Chondrocyte (in vitro differentiated cells): ENCODE results near the gene CTH. TPM values are rescaled to one million over a fixed set of nuclear protein-coding genes. Genes with fewer than 3 reads are reported as not detected.
"Not testable (repeated sequence)": the region's sequence is repeated elsewhere in the genome, so short reads cannot be mapped to it uniquely, and the experiment has no call there.

ENCODE experiments used
- DNase-seq: peaks from one replicate; pipeline ENCODE4 v3.0.0; 2021; ENCODE audit warnings: mixed read lengths, low spot score
- H3K27ac Mint-ChIP-seq: one replicate; pipeline ENCODE4 v1.8.0; 2021; ENCODE audit warnings: mild to moderate bottlenecking, moderate library complexity, mixed read lengths; ENCODE audit not compliant: unreplicated experiment
- H3K27me3 Mint-ChIP-seq: 2 replicates; pipeline ENCODE4 v1.8.0; 2021; ENCODE audit warnings: low read depth, mixed read lengths
- H3K36me3 Mint-ChIP-seq: 2 replicates; pipeline ENCODE4 v1.8.0; 2021; ENCODE audit warnings: low read depth, mixed read lengths
- H3K4me1 Mint-ChIP-seq: 2 replicates; pipeline ENCODE4 v1.8.0; 2021; ENCODE audit warnings: low read depth, mild to moderate bottlenecking, mixed read lengths
- H3K4me3 Mint-ChIP-seq: one replicate; pipeline ENCODE4 v1.8.0; 2021; ENCODE audit warnings: mild to moderate bottlenecking, moderate library complexity, mixed read lengths; ENCODE audit not compliant: unreplicated experiment
- H3K9me3 Mint-ChIP-seq: 2 replicates; pipeline ENCODE4 v1.8.0; 2021; ENCODE audit warnings: low read depth, mixed read lengths
- total RNA-seq: library from RNA; stranded (reverse); gene quantifications from 3 replicates; pipeline ENCODE4 v1.2.1, GENCODE V29; 2021
- TF ChIP-seq, protein P1 (sequence below): fragments of 200-600 bp; sonication (generic); IDR thresholded peaks from 2 replicates; pipeline ENCODE4 v1.5.0; 2021; ENCODE audit warnings: antibody characterized with exemption, mild to moderate bottlenecking, moderate library complexity

Gene CTH
- total RNA-seq, 1 donor from 2014 or later: 14.9 TPM

DNA sequence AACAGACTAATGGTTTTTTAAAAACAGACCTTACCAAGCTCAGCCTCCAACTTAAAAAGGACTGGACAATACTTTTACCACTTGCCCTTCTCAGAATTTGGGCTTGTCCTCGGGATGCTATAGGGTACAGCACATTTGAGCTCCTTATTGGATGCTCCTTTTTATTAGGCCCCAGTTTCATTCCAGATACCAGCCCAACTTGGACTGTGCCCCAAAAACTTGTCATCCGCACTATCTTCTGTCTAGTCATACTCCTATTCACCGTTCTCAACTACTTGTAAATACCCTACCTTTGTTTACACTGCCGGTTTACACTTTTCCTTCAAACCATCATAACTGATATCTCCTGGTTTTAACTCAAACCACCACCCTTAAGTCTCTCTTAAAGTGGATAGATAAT, 38.6 kb upstream of the CTH start:
- Mint-ChIP-seq H3K4me1 (peaks cover 4% of the 10 kb centered on the region), H3K4me3 (no peak overlapping the region), H3K27me3 (no peaks in the 10 kb centered on the region), H3K27ac (no peak overlapping the region), H3K36me3 (peaks cover 4% of the 10 kb centered on the region), H3K9me3 (no peaks in the 10 kb centered on the region)
- TF ChIP-seq, protein P1, sequence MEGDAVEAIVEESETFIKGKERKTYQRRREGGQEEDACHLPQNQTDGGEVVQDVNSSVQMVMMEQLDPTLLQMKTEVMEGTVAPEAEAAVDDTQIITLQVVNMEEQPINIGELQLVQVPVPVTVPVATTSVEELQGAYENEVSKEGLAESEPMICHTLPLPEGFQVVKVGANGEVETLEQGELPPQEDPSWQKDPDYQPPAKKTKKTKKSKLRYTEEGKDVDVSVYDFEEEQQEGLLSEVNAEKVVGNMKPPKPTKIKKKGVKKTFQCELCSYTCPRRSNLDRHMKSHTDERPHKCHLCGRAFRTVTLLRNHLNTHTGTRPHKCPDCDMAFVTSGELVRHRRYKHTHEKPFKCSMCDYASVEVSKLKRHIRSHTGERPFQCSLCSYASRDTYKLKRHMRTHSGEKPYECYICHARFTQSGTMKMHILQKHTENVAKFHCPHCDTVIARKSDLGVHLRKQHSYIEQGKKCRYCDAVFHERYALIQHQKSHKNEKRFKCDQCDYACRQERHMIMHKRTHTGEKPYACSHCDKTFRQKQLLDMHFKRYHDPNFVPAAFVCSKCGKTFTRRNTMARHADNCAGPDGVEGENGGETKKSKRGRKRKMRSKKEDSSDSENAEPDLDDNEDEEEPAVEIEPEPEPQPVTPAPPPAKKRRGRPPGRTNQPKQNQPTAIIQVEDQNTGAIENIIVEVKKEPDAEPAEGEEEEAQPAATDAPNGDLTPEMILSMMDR: no peak
- DNase-seq: no peak

DNA sequence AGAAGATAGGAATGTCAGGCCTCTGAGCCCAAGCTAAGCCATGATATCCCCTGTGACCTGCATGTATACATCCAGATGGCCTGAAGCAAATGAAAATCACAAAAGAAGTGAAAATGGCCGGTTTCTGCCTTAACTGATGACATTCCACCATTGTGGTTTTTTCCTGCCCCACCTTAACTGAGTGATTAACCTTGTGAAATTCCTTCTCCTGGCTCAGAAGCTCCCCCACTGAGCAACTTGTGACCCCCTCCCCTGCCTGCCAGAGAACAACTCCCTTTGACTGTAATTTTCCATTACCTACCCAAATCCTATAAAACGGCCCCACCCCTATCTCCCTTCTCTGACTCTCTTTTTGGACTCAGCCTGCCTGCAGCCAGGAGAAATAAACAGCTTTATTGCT, 37.5 kb upstream of the CTH start:
- not testable (repeated sequence) for H3K27me3 Mint-ChIP-seq, H3K4me3 Mint-ChIP-seq, H3K27ac Mint-ChIP-seq, H3K4me1 Mint-ChIP-seq, DNase-seq, H3K9me3 Mint-ChIP-seq, H3K36me3 Mint-ChIP-seq

DNA sequence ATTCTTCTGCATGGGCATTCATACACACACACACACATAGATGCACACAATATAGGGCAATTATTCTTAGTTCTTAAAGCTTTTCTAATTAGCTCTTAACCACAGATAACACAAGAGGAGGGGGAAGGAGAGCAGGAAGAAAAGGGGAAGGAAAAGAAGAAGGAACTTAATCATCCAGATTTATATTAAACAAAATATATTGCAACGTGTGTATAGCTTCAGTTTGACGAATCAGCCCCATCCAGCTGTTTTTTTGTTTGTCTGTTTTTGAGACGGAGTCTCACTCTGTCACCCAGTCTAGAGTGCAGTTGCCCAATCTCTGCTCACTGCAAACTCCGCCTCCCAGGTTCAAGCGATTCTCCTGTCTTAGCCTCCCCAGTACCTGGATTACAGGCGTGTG, 34.9 kb upstream of the CTH start:
- H3K9me3 Mint-ChIP-seq: no peaks in the 10 kb centered on the region
- H3K27ac Mint-ChIP-seq: no peak overlapping the region
- no peak for DNase-seq
- H3K27me3 Mint-ChIP-seq: no peaks in the 10 kb centered on the region
- H3K4me1 Mint-ChIP-seq: peaks cover 4% of the 10 kb centered on the region
- TF ChIP-seq, protein P1: no peak
- H3K4me3 Mint-ChIP-seq: no peak overlapping the region
- no peaks in the 10 kb centered on the region for H3K36me3 Mint-ChIP-seq

DNA sequence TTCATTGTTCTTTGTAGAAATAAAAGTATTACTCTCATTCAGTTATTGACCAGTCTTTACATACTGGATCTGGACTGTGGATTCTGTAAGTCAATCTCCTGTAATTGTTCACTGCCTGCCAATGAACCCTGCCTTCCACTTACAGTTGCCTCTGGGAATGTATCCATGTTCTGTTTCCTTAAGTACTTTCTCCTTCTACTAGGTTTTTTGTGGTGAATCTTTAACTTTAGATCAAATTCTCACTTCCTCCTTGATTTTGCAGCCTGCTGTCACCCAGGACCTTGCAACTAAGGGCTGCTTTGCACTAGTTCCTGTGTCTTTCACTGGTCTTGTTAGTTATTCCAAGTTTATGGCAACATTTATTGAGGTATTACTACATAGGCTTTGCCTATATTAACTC, 28.4 kb upstream of the CTH start:
- Mint-ChIP-seq H3K9me3 (no peaks in the 10 kb centered on the region), H3K4me3 (no peak overlapping the region), H3K4me1 (no peaks in the 10 kb centered on the region), H3K36me3 (no peaks in the 10 kb centered on the region), H3K27me3 (no peaks in the 10 kb centered on the region), H3K27ac (no peak overlapping the region)
- TF ChIP-seq, protein P1: no peak
- no peak for DNase-seq

DNA sequence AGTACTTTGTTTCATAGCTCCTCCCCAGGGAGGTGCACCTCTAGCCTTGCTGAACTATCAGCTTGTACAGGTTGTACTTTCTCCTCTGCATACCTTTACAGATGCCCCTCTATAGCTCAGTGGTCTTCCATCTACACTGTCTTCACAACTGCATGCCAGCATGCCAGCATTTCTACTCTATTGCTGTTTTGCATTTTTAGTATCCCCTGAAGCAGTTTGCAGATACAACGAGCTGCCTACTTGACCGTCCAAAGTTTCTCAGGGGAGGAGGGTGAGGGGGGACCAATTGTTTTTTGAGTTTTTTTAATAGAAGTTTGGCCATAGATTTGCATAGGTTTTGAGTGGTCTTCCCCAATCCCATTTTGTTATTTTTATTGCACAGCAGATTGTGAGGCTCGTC, 27.6 kb upstream of the CTH start:
- Mint-ChIP-seq H3K4me3 (no peak overlapping the region), H3K9me3 (no peaks in the 10 kb centered on the region), H3K36me3 (no peaks in the 10 kb centered on the region), H3K27me3 (no peaks in the 10 kb centered on the region), H3K27ac (no peak overlapping the region), H3K4me1 (no peaks in the 10 kb centered on the region)
- DNase-seq: no peak
- TF ChIP-seq, protein P1: no peak

DNA sequence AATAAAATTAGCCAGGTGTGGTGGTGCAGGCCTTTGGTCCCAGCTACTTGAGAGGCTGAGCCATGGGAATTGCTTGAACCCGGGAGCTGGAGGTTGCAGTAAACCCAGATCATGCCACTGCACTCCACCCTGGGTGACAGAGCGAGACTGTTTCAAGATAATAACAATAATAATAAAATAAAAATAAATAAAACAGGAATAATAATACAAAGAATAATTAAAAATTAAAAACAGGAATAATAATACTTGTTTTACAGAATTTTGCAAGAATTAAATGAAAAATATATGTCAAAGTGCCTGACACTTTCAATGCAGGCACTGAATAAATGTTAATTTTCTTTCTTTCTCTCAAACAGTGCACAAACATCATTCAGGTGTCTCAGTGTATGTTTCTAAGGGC, 26.5 kb upstream of the CTH start:
- Mint-ChIP-seq H3K4me1 (no peaks in the 10 kb centered on the region), H3K27ac (no peak overlapping the region), H3K9me3 (no peaks in the 10 kb centered on the region), H3K27me3 (peaks cover under 1% of the 10 kb centered on the region), H3K4me3 (no peak overlapping the region), H3K36me3 (no peaks in the 10 kb centered on the region)
- TF ChIP-seq, protein P1: no peak
- no peak for DNase-seq
